ENCODE data around the gene BBOF1. TPM values are rescaled to one million over a fixed set of nuclear protein-coding genes. Genes with fewer than 3 reads are reported as not detected.

The BBOF1 gene
- total and polyA plus RNA-seq, 2 donors (not counting 1 experiment from before 2014, with no cell fraction given) = 0.49 to 2.6 TPM

- Histone ChIP-seq H3K9me3 (ENCODE audit: control extremely low read depth in 1 of 3, control insufficient read depth in 2 of 3, insufficient read depth in 1 of 3, low read length in 2 of 3) (no peaks in the 10 kb centered on the region), H3K4me1 (ENCODE audit: control insufficient read depth in 2 of 2, insufficient read depth in 2 of 2, low read length in 2 of 2) (no peaks in the 10 kb centered on the region), H4K20me1 (ENCODE audit: control insufficient read depth, insufficient read depth, low read length, poor library complexity, severe bottlenecking) (no peaks in the 10 kb centered on the region), H3K9ac (ENCODE audit: low read length) (no peak overlapping the region), H3K79me2 (ENCODE audit: control insufficient read depth, insufficient read depth, low read length) (no peaks in the 10 kb centered on the region), H3K4me2 (replicated peaks; ENCODE audit: low read depth, low read length, poor library complexity, severe bottlenecking) (no peak overlapping the region), H3K36me3 (replicated peaks in 1 of 2; ENCODE audit: control extremely low read depth in 1 of 2, control insufficient read depth in 1 of 2, extremely low read depth in 1 of 2, insufficient read depth in 2 of 2, low read length in 1 of 2) (peaks cover 2 to 22% of the 10 kb centered on the region in 2 experiments), H3K27me3 (replicated peaks in 1 of 4; ENCODE audit: control extremely low read depth in 1 of 4, control insufficient read depth in 3 of 4, insufficient read depth in 4 of 4, low read length in 3 of 4) (no peaks in the 10 kb centered on the region), H3K27ac (ENCODE audit: low read length in 2 of 2) (no peak overlapping the region), H2AFZ (ENCODE audit: insufficient read depth, low read depth, low read length, poor library complexity, severe bottlenecking) (no peak overlapping the region), H3K4me3 (ENCODE audit: control extremely low read depth in 1 of 5, extremely low read depth in 1 of 5, insufficient read depth in 1 of 5, low read depth in 2 of 5, low read length in 4 of 5) (no peak overlapping the region)
- WGBS (ENCODE audit: insufficient coverage) = 100% methylated on average over 2 of the region's 2 CpGs
- POLR2A ChIA-PET = no interaction called here
- ATAC-seq (ENCODE audit: low read depth) (no peak), DNase-seq (no peak)
- CTCF ChIA-PET = no interaction called here
- intact Hi-C loops (cut with micrococcal nuclease) = no loop called here
- Mint-ChIP-seq H3K27me3 (no peaks in the 10 kb centered on the region), H3K4me1 (no peaks in the 10 kb centered on the region), H3K4me3 (no peak overlapping the region), H3K27ac (no peak overlapping the region), H3K9me3 (ENCODE audit: insufficient read depth) (no peaks in the 10 kb centered on the region)
- TF ChIP-seq EZH2 (IDR thresholded peaks at IDR 0.05; ENCODE audit: borderline replicate concordance, insufficient read depth, low read depth, low read length, poor library complexity, severe bottlenecking) (no peak), CTCF (IDR thresholded peaks at IDR 0.05) (no peak)
Measured at GRCh38 chr14:73973497-73973896, 45.7 kb upstream of the BBOF1 start.

- Mint-ChIP-seq H3K4me3 (no peak overlapping the region), H3K4me1 (no peaks in the 10 kb centered on the region), H3K9me3 (ENCODE audit: insufficient read depth) (no peaks in the 10 kb centered on the region), H3K27ac (no peak overlapping the region), H3K27me3 (no peaks in the 10 kb centered on the region)
- no peaks in the 10 kb centered on the region for H4K20me1 ChIP-seq (ENCODE audit: control insufficient read depth, insufficient read depth, low read length, poor library complexity, severe bottlenecking)
- no peak for ATAC-seq (ENCODE audit: low read depth)
- CTCF ChIA-PET = no interaction called here
- DNase-seq = no peak
- no peaks in the 10 kb centered on the region for H3K27me3 ChIP-seq (replicated peaks in 1 of 4; ENCODE audit: control extremely low read depth in 1 of 4, control insufficient read depth in 3 of 4, insufficient read depth in 4 of 4, low read length in 3 of 4)
- H3K36me3 ChIP-seq (replicated peaks in 1 of 2; ENCODE audit: control extremely low read depth in 1 of 2, control insufficient read depth in 1 of 2, extremely low read depth in 1 of 2, insufficient read depth in 2 of 2, low read length in 1 of 2) = peaks cover 0 to 10% of the 10 kb centered on the region in 2 experiments
- H3K9ac ChIP-seq (ENCODE audit: low read length) = no peak overlapping the region
- no peak overlapping the region for H3K4me2 ChIP-seq (replicated peaks; ENCODE audit: low read depth, low read length, poor library complexity, severe bottlenecking)
- no peaks in the 10 kb centered on the region for H3K79me2 ChIP-seq (ENCODE audit: control insufficient read depth, insufficient read depth, low read length)
- no peak overlapping the region for H3K27ac ChIP-seq (ENCODE audit: low read length in 2 of 2)
- 78% methylated on average over 5 of the region's 6 CpGs for WGBS (ENCODE audit: insufficient coverage)
- no peak overlapping the region for H3K4me3 ChIP-seq (ENCODE audit: control extremely low read depth in 1 of 5, extremely low read depth in 1 of 5, insufficient read depth in 1 of 5, low read depth in 2 of 5, low read length in 4 of 5)
- no peaks in the 10 kb centered on the region for H3K4me1 ChIP-seq (ENCODE audit: control insufficient read depth in 2 of 2, insufficient read depth in 2 of 2, low read length in 2 of 2)
- POLR2A ChIA-PET = no interaction called here
- H2AFZ ChIP-seq (ENCODE audit: insufficient read depth, low read depth, low read length, poor library complexity, severe bottlenecking) = no peak overlapping the region
- intact Hi-C loops (cut with micrococcal nuclease) = no loop called here
- no peak for TF ChIP-seq EZH2 (IDR thresholded peaks at IDR 0.05; ENCODE audit: borderline replicate concordance, insufficient read depth, low read depth, low read length, poor library complexity, severe bottlenecking)
- TF ChIP-seq CTCF (IDR thresholded peaks at IDR 0.05) = no peak
- H3K9me3 ChIP-seq (ENCODE audit: control extremely low read depth in 1 of 3, control insufficient read depth in 2 of 3, insufficient read depth in 1 of 3, low read length in 2 of 3) = no peaks in the 10 kb centered on the region
Measured at GRCh38 chr14:73976125-73976524, 43.0 kb upstream of the BBOF1 start.
